ENCODE results near the gene MTARC2. TPM values are rescaled to one million over a fixed set of nuclear protein-coding genes. Genes with fewer than 3 reads are reported as not detected.

Gene MTARC2
- total and polyA plus RNA-seq, 7 donors: 4.8 to 22.7 (median 11.9) TPM

- no peaks in the 10 kb centered on the region for H3K27me3 ChIP-seq
- peaks cover 0 to 25% (median 13%) of the 10 kb centered on the region in 4 donors for H3K4me1 ChIP-seq
- H3K36me3 ChIP-seq: peaks cover 0 to 7% (median 2%) of the 10 kb centered on the region in 4 donors
- H3K9me3 ChIP-seq: no peaks in the 10 kb centered on the region
- WGBS, 2 donors: 79 to 90% methylated on average over 5 of the region's 5 CpGs
- TF ChIP-seq CTCF (IDR thresholded peaks at IDR 0.05): no peak
- TF ChIP-seq POLR2AphosphoS5 (IDR thresholded peaks at IDR 0.05): peak in 2 of 4 donors; percentile 12 to 23
- no peak for TF ChIP-seq POLR2A (IDR thresholded peaks at IDR 0.05)
- no peak for TF ChIP-seq EP300 (IDR thresholded peaks at IDR 0.05)
- H3K4me3 ChIP-seq: no peak overlapping the region
- DNase-seq: no peak
- peak overlapping the region; percentile 1 to 47 (median 34) for H3K27ac ChIP-seq
- intact Hi-C loops (cut with DNase I): no loop called here
These were observed 43.8 kb downstream of the MTARC2 start for GRCh38 chr1:220791956-220792355.

GRCh38 chr1:220796530-220796929 is 48.4 kb downstream of the MTARC2 start:
- peak; percentile 53 for DNase-seq
- Histone ChIP-seq H3K27ac (no peak overlapping the region), H3K4me1 (peaks cover 0 to 1% (median 0%) of the 10 kb centered on the region in 4 donors), H3K9me3 (no peaks in the 10 kb centered on the region), H3K4me3 (no peak overlapping the region), H3K27me3 (no peaks in the 10 kb centered on the region), H3K36me3 (peaks cover 0 to 29% (median 2%) of the 10 kb centered on the region in 4 donors)
- intact Hi-C loops (cut with DNase I): no loop called here
- 58 to 91% methylated on average over 10 of the region's 10 CpGs for WGBS, 2 donors
- TF ChIP-seq EP300 (IDR thresholded peaks at IDR 0.05) (no peak), POLR2A (IDR thresholded peaks at IDR 0.05) (no peak), CTCF (IDR thresholded peaks at IDR 0.05) (no peak), POLR2AphosphoS5 (IDR thresholded peaks at IDR 0.05) (no peak)

- H3K27ac ChIP-seq: no peak overlapping the region
These were observed 48.9 kb downstream of the MTARC2 start for GRCh38 chr1:220797044-220797443.

GRCh38 chr1:220797553-220797952 is 49.4 kb downstream of the MTARC2 start:
- no peak for TF ChIP-seq EP300 (IDR thresholded peaks at IDR 0.05)
- TF ChIP-seq POLR2A (IDR thresholded peaks at IDR 0.05): no peak
- no peak for TF ChIP-seq POLR2AphosphoS5 (IDR thresholded peaks at IDR 0.05)
- no peak for TF ChIP-seq CTCF (IDR thresholded peaks at IDR 0.05)
- Histone ChIP-seq H3K4me3 (no peak overlapping the region), H3K4me1 (peaks cover 0 to 3% (median under 1%) of the 10 kb centered on the region in 4 donors), H3K27me3 (no peaks in the 10 kb centered on the region), H3K9me3 (no peaks in the 10 kb centered on the region), H3K36me3 (peaks cover 0 to 29% (median 2%) of the 10 kb centered on the region in 4 donors), H3K27ac (no peak overlapping the region)
- WGBS, 2 donors: 67 to 86% methylated on average over 3 of the region's 3 CpGs
- DNase-seq: no peak
- intact Hi-C loops (cut with DNase I): no loop called here

More at GRCh38 chr1:220797044-220797443, 48.9 kb downstream of the MTARC2 start:
- TF ChIP-seq CTCF (IDR thresholded peaks at IDR 0.05) (no peak), POLR2AphosphoS5 (IDR thresholded peaks at IDR 0.05) (no peak), EP300 (IDR thresholded peaks at IDR 0.05) (no peak), POLR2A (IDR thresholded peaks at IDR 0.05) (no peak)
- H3K27me3 ChIP-seq: no peaks in the 10 kb centered on the region
- DNase-seq: no peak
- H3K9me3 ChIP-seq: no peaks in the 10 kb centered on the region
- H3K4me3 ChIP-seq: no peak overlapping the region
- no peaks in the 10 kb centered on the region for H3K4me1 ChIP-seq
- intact Hi-C loops (cut with DNase I): no loop called here
- peaks cover 0 to 29% (median 2%) of the 10 kb centered on the region in 4 donors for H3K36me3 ChIP-seq

- Histone ChIP-seq H3K27ac (no peak overlapping the region), H3K36me3 (peaks cover 0 to 29% (median under 1%) of the 10 kb centered on the region in 4 donors), H3K4me3 (no peak overlapping the region), H3K4me1 (peaks cover 0 to 11% (median 6%) of the 10 kb centered on the region in 4 donors), H3K9me3 (no peaks in the 10 kb centered on the region), H3K27me3 (no peaks in the 10 kb centered on the region)
- TF ChIP-seq POLR2AphosphoS5 (IDR thresholded peaks at IDR 0.05) (no peak), CTCF (IDR thresholded peaks at IDR 0.05) (no peak)
- intact Hi-C loops (cut with DNase I): no loop called here
- 97% methylated on average over 2 of the region's 2 CpGs for WGBS, 2 donors
- no peak for DNase-seq
These were observed 50.2 kb downstream of the MTARC2 start for GRCh38 chr1:220798338-220798737.

Measured in sigmoid colon (tissue), 7 donors.